ENCODE results near the gene SBNO2.

SBNO2 gene

DNA sequence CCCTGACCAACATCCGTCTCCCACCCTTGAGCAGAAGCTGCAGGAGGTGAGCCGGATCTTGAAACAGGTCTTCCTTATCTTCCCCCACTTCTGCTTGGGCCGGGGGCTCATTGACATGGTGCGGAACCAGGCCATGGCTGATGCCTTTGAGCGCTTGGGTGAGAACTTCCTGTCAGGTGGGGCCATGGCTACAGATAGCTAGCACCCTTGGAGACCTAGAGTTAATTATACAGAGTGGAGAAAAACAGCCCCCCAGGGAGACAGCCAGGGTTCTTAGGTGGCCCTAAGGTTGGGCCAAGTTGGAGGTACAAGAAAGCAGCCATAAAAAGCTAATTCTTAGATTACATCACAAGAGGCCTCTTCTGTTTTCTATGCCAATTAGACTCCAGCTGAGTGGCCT, 116.0 kb downstream of the SBNO2 start:
- TF ChIP-seq ZNF8 (CRISPR knock-in tag; IDR thresholded peaks at IDR 0.05) (no peak), PPARA (CRISPR knock-in tag; IDR thresholded peaks at IDR 0.05; ENCODE audit: borderline replicate concordance) (no peak), TOX (CRISPR knock-in tag; IDR thresholded peaks at IDR 0.05; ENCODE audit: borderline replicate concordance) (no peak), ESRRG (CRISPR knock-in tag; IDR thresholded peaks at IDR 0.05) (no peak), CSDC2 (CRISPR knock-in tag; IDR thresholded peaks at IDR 0.05) (no peak), ARNTL (CRISPR knock-in tag; IDR thresholded peaks at IDR 0.05; ENCODE audit: borderline replicate concordance, low read depth) (no peak), ZFP3 (CRISPR knock-in tag; IDR thresholded peaks at IDR 0.05) (no peak), GLIS3 (CRISPR knock-in tag; IDR thresholded peaks at IDR 0.05) (no peak), BACH2 (CRISPR knock-in tag; IDR thresholded peaks at IDR 0.05; ENCODE audit: borderline replicate concordance) (no peak), ZNF565 (CRISPR knock-in tag; conservative IDR thresholded peaks at IDR 0.05; ENCODE audit: low read depth) (no peak), ZC3H10 (CRISPR knock-in tag; IDR thresholded peaks at IDR 0.05) (no peak), SNAI2 (CRISPR knock-in tag; IDR thresholded peaks at IDR 0.05) (no peak)
- TF ChIP-seq, protein P1, sequence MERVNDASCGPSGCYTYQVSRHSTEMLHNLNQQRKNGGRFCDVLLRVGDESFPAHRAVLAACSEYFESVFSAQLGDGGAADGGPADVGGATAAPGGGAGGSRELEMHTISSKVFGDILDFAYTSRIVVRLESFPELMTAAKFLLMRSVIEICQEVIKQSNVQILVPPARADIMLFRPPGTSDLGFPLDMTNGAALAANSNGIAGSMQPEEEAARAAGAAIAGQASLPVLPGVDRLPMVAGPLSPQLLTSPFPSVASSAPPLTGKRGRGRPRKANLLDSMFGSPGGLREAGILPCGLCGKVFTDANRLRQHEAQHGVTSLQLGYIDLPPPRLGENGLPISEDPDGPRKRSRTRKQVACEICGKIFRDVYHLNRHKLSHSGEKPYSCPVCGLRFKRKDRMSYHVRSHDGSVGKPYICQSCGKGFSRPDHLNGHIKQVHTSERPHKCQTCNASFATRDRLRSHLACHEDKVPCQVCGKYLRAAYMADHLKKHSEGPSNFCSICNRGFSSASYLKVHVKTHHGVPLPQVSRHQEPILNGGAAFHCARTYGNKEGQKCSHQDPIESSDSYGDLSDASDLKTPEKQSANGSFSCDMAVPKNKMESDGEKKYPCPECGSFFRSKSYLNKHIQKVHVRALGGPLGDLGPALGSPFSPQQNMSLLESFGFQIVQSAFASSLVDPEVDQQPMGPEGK (CRISPR knock-in tag; IDR thresholded peaks at IDR 0.05; ENCODE audit: borderline replicate concordance): no peak
- TF ChIP-seq, protein P2, sequence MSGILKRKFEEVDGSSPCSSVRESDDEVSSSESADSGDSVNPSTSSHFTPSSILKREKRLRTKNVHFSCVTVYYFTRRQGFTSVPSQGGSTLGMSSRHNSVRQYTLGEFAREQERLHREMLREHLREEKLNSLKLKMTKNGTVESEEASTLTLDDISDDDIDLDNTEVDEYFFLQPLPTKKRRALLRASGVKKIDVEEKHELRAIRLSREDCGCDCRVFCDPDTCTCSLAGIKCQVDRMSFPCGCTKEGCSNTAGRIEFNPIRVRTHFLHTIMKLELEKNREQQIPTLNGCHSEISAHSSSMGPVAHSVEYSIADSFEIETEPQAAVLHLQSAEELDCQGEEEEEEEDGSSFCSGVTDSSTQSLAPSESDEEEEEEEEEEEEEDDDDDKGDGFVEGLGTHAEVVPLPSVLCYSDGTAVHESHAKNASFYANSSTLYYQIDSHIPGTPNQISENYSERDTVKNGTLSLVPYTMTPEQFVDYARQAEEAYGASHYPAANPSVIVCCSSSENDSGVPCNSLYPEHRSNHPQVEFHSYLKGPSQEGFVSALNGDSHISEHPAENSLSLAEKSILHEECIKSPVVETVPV (CRISPR knock-in tag; IDR thresholded peaks at IDR 0.05): no peak
- TF ChIP-seq, protein P3, sequence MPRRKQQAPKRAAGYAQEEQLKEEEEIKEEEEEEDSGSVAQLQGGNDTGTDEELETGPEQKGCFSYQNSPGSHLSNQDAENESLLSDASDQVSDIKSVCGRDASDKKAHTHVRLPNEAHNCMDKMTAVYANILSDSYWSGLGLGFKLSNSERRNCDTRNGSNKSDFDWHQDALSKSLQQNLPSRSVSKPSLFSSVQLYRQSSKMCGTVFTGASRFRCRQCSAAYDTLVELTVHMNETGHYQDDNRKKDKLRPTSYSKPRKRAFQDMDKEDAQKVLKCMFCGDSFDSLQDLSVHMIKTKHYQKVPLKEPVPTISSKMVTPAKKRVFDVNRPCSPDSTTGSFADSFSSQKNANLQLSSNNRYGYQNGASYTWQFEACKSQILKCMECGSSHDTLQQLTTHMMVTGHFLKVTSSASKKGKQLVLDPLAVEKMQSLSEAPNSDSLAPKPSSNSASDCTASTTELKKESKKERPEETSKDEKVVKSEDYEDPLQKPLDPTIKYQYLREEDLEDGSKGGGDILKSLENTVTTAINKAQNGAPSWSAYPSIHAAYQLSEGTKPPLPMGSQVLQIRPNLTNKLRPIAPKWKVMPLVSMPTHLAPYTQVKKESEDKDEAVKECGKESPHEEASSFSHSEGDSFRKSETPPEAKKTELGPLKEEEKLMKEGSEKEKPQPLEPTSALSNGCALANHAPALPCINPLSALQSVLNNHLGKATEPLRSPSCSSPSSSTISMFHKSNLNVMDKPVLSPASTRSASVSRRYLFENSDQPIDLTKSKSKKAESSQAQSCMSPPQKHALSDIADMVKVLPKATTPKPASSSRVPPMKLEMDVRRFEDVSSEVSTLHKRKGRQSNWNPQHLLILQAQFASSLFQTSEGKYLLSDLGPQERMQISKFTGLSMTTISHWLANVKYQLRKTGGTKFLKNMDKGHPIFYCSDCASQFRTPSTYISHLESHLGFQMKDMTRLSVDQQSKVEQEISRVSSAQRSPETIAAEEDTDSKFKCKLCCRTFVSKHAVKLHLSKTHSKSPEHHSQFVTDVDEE (CRISPR knock-in tag; IDR thresholded peaks at IDR 0.05): no peak
- TF ChIP-seq, protein P4, sequence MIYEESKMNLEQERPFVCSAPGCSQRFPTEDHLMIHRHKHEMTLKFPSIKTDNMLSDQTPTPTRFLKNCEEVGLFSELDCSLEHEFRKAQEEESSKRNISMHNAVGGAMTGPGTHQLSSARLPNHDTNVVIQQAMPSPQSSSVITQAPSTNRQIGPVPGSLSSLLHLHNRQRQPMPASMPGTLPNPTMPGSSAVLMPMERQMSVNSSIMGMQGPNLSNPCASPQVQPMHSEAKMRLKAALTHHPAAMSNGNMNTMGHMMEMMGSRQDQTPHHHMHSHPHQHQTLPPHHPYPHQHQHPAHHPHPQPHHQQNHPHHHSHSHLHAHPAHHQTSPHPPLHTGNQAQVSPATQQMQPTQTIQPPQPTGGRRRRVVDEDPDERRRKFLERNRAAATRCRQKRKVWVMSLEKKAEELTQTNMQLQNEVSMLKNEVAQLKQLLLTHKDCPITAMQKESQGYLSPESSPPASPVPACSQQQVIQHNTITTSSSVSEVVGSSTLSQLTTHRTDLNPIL (CRISPR knock-in tag; IDR thresholded peaks at IDR 0.05; ENCODE audit: low read depth): no peak
- ATAC-seq: no peak
